GM20000 (cell line): ENCODE data around the gene DCC.

Source experiments
- DNase-seq: peaks from one replicate; pipeline ENCODE4 v3.0.0; 2012; ENCODE audit warnings: low spot score
- TF ChIP-seq, protein P1 (sequence below): IDR thresholded peaks from 2 replicates; pipeline ENCODE4 v1.5.1; 2012; ENCODE audit warnings: mild to moderate bottlenecking, control low read depth; ENCODE audit errors: extremely low read depth, missing control alignments

Gene DCC

DNA sequence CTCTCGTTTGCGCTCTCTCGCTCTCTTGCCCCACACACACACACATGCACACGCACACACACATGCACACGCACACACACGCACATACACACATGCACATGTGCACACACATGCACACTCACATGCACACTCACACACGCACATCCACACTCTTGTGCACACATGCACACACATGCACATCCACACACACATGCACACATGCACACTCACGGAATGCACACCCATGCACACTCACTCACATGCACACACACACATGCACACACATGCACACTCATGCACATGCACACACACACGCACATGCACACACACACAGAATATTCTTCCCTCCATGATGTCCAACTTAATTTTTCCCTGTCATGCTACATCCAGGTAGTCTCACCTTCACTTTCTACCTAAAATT is 360.1 kb downstream of the DCC start:
- TF ChIP-seq, protein P1, sequence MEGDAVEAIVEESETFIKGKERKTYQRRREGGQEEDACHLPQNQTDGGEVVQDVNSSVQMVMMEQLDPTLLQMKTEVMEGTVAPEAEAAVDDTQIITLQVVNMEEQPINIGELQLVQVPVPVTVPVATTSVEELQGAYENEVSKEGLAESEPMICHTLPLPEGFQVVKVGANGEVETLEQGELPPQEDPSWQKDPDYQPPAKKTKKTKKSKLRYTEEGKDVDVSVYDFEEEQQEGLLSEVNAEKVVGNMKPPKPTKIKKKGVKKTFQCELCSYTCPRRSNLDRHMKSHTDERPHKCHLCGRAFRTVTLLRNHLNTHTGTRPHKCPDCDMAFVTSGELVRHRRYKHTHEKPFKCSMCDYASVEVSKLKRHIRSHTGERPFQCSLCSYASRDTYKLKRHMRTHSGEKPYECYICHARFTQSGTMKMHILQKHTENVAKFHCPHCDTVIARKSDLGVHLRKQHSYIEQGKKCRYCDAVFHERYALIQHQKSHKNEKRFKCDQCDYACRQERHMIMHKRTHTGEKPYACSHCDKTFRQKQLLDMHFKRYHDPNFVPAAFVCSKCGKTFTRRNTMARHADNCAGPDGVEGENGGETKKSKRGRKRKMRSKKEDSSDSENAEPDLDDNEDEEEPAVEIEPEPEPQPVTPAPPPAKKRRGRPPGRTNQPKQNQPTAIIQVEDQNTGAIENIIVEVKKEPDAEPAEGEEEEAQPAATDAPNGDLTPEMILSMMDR: no peak
- no peak for DNase-seq

DNA sequence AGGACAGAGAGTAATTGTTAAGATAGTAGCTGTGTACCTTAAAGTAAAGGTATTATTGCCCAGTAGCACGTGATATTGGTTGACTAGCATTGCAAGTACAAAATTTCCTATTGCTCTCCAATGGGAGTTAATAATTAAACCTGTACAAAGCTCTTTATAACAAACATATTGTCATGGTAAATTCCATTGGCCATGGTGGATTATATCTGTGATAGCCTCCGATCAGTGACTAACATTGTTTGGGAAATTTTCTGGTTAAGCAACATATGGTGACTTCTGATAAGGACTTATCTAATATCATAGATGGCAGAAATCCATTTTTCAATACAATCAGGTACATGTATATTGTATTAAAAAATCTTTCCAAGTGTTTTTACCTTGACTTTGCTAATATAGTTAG is 360.8 kb downstream of the DCC start:
- TF ChIP-seq, protein P1: no peak
- DNase-seq: no peak

DNA sequence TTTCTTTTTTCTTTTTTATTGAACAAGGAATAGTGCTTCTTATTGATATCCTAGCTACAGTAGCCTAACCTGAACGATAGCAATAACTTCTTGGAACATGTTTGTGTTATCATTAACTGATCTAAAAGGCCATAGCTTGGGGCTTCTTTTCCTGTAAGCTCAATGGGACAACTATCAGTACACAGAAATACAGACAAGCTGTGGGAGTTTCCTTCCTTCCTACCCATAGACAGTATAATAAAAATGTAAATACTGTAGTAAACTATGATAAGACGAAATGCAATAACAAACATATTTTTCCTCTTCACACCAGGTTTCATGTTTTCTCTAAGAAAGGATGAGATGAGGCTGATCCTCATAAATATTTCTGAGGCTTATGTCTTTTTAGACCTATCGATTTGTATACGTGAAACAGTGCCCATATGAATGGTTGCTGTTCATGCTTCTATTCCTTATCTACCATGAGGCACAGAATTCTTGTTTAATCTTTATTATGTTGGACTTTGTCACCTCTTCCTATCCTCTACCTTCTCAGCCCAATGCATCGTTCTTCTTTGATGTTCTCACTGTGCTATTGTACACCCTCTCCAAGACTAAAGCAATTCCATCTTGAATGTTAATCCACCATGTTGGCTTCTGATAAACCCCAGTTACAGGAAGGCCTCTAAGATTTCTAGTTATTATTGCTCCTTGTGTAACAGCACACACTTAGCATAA is 361.4 kb downstream of the DCC start:
- TF ChIP-seq, protein P1: no peak
- DNase-seq: no peak

DNA sequence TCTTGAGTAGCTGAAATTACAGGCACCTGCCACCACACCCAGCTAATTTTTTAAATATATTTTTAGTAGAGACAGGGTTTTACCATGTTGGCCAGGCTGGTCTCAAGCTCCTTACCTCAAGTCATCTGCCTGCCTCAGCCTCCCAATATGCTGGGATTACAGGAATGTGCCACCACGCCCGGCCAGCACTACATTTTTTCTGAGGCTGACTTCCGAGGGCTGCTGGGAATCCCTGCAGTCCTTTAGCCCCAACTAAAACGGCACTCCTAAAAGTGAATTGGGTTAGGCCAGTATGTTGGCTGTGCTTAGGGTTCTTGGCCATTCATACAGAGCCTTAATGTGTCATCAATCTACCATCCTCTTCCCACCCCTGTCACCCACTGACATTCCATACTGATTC is 375.4 kb downstream of the DCC start:
- TF ChIP-seq, protein P1: no peak
- no peak for DNase-seq

DNA sequence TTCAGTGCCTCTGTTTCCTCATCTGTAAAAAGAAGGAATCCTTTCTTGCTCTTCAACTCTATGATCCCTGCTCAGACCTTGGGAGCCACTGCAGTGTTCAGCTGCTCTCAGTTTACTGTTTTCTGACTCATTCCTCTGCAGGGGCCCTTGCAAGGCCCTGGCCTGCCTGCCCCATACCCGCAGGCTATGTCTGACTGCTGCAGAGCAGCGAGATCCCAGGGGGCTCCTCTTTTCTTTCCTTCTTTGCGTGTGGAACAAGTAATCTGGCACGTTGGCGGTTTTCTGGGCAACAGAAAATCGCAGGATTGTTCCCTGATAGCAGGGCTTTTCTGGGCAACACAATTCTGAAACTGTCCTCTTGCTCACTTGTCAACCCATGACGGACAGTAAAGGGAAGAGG is 376.0 kb downstream of the DCC start:
- DNase-seq: no peak
- TF ChIP-seq, protein P1: no peak

DNA sequence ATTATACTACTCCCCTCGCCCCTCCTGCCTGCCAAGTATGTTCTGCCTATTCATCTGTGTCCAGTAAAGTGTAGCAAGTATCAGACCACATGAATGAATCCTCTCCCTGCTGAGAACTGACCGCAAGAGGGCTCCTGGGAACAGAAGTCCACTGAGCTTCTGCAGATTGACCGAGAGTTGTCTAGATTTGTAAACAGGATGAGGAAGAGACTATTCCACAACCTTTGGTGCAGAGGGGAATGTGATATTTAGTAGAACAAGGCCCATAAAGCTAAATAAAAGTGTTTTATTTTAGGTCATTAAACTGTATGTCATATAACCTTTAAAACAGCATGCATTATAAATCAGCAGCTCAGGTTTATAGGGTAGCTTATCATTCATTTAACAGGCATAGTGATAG is 377.0 kb downstream of the DCC start:
- TF ChIP-seq, protein P1: no peak
- no peak for DNase-seq

DNA sequence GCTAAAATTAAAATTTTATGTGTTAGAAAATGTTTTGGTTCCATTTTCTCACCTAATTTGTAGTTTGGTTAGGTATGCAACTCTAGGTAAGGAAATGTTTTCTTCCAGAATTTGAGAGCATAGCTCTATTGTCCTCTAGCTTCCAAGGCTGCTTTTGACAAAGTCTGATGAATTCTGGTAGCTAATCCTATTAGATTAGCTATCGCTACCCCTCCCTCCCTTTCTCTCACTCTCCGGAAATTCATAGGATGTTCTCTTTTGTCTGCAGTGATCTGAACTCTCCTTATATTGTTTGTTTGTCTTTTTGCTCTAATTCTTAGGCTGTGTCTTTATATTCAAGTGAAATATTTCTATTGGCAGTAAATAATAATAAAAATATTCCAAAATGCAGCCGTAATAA is 382.9 kb downstream of the DCC start:
- TF ChIP-seq, protein P1: no peak
- no peak for DNase-seq
